SK-N-MC (cell line): Measurements from ENCODE around the gene STON2.

Experiments
- DNase-seq: peaks from one replicate; pipeline ENCODE4 v3.0.0-alpha.2; 2011; ENCODE audit warnings: low read depth, low spot score
- H3K27ac ChIP-seq: fragments of 200-600 bp; sonication (generic); 2 replicates; pipeline ENCODE4 v1.5.1; 2016; ENCODE audit warnings: mixed run types
- H3K36me3 ChIP-seq: fragments of 200-600 bp; sonication (generic); 2 replicates; pipeline ENCODE4 v1.6.1; 2017; ENCODE audit warnings: antibody characterized with exemption, low read length, mixed read lengths; ENCODE audit not compliant: insufficient read depth
- H3K4me3 ChIP-seq: fragments of 200-600 bp; sonication (generic); 2 replicates; pipeline ENCODE4 v1.5.1; 2016
- H3K9ac ChIP-seq: fragments of 200-600 bp; sonication (generic); 2 replicates; pipeline ENCODE4 v1.8.0; 2017; ENCODE audit warnings: mixed run types, mixed read lengths; ENCODE audit not compliant: insufficient read length
- H3K9me3 ChIP-seq: fragments of 200-600 bp; sonication (generic); 2 replicates; pipeline ENCODE4 v1.6.1; 2017; ENCODE audit warnings: low read depth, mild to moderate bottlenecking, antibody characterized with exemption, low read length, moderate library complexity, mixed read lengths
- EZH2 ChIP-seq: fragments of 200-600 bp; sonication (generic); IDR thresholded peaks from one replicate; pipeline ENCODE4 v1.6.1; 2017; ENCODE audit warnings: antibody characterized with exemption
- FOXP2 ChIP-seq: optimal IDR thresholded peaks from 2 replicates; pipeline ENCODE3; 2011; ENCODE audit warnings: mild to moderate bottlenecking, moderate library complexity; ENCODE audit not compliant: insufficient read depth; ENCODE audit errors: extremely low read length, control extremely low read depth
- POLR2AphosphoS5 ChIP-seq: IDR thresholded peaks from 2 replicates; pipeline ENCODE4 v1.6.1; 2012; ENCODE audit warnings: mild to moderate bottlenecking, low read depth, low read length, borderline replicate concordance

The STON2 gene

DNA sequence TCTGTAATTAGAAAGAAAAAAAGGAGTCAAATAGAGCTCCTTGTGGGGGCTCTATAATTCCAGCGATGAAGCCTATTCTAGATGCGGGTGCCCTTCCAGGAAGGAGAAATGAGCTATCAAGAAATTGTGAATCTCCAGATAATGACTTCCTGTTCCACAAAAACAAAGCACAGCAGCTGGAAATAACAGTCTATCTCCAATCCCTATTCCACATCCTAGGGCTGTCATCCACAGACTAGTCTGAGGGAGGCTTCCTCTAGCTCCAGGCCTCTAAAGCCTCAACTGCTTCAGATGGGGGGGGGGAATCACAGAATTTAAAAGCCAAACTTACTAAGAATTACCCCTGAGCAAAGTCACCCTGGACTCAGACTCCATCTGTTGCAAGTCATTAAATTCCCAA, 102.0 kb downstream of the STON2 start:
- H3K27ac ChIP-seq = no peak overlapping the region
- H3K4me3 ChIP-seq = no peak overlapping the region
- DNase-seq = no peak
- no peaks in the 10 kb centered on the region for H3K9me3 ChIP-seq
- H3K36me3 ChIP-seq = no peaks in the 10 kb centered on the region
- H3K9ac ChIP-seq = no peak overlapping the region
- TF ChIP-seq FOXP2 = no peak
- no peak for TF ChIP-seq POLR2AphosphoS5
- TF ChIP-seq EZH2 = no peak

DNA sequence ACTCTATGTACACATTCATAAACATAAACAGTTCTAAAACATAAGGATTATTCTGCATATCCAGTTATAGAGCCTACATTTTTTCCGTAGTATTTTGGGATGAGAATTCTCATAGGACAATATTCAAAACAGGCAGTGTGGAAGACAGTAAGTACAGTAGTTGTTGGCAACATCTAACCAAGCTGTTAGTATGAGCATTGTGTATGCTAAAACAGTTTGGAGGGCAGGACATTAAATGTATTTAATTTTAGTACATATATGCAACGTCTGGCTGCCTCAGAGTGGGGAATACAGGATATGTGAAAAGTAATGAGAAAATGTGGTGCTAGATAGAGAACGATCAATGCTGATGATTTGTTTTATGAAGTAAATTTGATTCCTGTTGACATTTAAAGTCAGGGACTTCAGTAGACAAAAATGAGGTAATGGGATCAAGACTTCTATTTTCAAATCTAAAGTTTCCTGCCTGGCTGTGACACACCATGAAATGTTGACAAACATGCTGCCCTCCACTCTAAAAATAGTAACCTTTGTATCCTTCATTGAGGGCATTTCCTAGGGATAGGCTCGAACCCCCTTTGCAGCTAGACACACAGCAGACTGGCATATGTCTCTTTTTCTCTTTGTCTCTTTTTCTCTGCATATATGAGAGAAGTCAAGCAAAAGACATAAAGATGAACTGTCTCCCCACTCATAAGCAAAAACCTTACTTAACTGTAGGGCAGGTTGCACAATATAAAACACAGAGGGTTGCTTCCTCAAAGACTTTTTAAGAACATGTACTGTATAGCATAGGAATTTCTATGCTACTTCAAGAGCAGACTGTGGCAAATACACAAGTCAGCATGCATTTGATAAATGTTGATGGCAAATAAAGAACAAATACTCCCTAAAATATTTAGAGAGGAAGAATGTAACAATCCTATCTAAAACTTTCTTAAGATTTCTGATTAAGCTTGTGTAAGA, 103.9 kb downstream of the STON2 start:
- DNase-seq = no peak
- no peaks in the 10 kb centered on the region for H3K36me3 ChIP-seq
- no peak overlapping the region for H3K27ac ChIP-seq
- H3K9ac ChIP-seq = no peak overlapping the region
- TF ChIP-seq POLR2AphosphoS5 = no peak
- H3K9me3 ChIP-seq = no peaks in the 10 kb centered on the region
- H3K4me3 ChIP-seq = no peak overlapping the region

DNA sequence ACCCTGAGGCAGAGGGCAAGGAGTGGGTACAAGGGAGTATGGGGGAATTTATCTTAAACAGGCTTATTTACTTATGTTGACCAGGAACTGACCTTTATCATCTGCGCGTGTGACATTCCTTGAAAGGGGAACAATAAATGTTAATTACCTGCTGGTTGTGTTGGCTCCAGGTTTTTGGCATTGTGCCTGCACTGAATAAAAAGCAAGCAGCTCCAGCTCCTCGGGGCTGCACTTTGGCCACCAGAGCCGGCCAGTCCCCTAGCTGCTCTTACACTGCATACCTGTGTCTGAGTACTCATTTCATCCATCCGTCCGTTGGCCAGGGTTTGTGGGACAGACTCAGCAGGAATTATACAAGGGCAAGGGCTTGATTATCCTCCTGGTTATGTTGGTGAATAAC, 110.6 kb downstream of the STON2 start:
- H3K27ac ChIP-seq = no peak overlapping the region
- no peak for TF ChIP-seq POLR2AphosphoS5
- no peak for TF ChIP-seq EZH2
- no peak for TF ChIP-seq FOXP2
- no peak for DNase-seq
- H3K9ac ChIP-seq = no peak overlapping the region
- H3K9me3 ChIP-seq = no peaks in the 10 kb centered on the region
- no peaks in the 10 kb centered on the region for H3K36me3 ChIP-seq
- H3K4me3 ChIP-seq = no peak overlapping the region

DNA sequence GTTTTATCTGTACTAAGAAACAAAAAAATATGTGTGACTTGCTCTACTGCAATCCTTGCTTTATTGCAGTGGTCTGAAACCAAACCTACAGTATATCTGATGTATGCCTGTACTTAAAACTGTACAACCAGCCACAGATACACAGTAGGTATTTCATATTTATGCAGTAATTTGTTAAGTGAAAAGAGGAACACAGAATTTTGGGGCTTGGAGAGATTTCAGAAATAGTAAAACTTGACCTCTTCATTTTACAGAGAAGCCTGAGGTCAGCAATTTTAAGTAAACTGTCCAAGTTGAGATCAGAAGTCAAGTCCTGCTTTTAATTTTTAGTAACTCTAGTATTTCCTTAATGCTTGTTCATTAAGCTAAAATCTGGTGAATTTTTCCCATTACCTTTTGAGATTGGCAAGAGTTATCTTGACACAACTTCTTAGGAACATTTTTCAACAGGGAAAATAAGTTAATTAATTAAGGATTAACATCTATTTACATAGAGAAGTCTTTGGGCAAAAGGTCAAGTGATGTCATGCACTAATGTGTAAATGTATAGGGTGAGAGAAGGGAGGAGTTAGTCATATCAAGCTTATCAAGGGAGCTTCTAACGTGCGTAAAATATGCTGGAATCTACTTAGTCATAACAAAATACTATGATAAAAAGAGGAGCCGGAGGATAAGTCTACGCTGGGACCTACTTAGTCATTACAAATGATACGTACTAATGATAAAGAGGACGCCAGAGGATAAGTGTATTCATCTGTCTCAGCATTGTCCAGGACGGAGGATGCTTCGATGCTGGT, 113.4 kb downstream of the STON2 start:
- no peak overlapping the region for H3K27ac ChIP-seq
- H3K9ac ChIP-seq = no peak overlapping the region
- no peak for TF ChIP-seq POLR2AphosphoS5
- no peak for TF ChIP-seq FOXP2
- TF ChIP-seq EZH2 = no peak
- no peaks in the 10 kb centered on the region for H3K36me3 ChIP-seq
- no peaks in the 10 kb centered on the region for H3K9me3 ChIP-seq
- no peak for DNase-seq
- no peak overlapping the region for H3K4me3 ChIP-seq

DNA sequence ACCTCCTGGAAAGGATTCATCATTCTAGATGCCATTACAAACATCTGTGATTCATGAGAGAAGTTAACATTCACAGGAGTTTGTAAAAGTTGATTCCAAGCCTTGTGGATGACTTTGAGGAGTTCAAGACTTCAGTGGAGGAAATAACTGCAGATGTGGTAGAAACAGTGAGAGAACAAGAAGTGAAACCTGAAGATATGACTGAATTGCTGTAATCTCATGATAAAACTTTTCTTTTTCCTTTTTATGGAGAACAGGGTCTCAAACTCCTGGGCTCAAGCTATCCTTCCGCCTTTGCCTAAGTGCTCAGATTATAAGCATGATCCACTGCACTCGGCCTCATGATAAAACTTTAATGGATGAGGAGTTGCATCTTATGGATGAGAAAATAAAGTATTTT, 114.9 kb downstream of the STON2 start:
- DNase-seq = no peak
- Histone ChIP-seq H3K27ac (no peak overlapping the region), H3K9ac (no peak overlapping the region), H3K9me3 (no peaks in the 10 kb centered on the region), H3K4me3 (no peak overlapping the region), H3K36me3 (no peaks in the 10 kb centered on the region)
- TF ChIP-seq POLR2AphosphoS5 (no peak), EZH2 (no peak), FOXP2 (no peak)

DNA sequence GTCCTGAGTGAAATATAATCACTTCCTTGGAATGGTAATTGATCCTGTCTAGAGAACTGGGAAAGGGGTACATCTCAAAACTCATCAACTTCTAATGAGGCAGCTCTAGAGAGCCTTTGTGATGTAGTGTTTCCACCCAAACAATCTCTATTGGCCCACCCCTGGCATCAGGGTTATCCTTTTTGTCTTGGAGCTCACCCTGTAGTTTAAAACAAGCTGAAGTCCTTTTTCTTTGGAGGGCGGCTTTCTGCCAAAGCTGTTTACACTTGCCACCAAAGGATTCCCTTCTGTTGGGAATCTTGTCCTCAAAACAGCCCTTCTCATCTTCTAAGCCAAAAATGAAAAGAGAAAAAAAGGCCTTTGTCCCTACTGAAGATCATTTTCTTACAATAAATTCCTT, 118.8 kb downstream of the STON2 start:
- H3K36me3 ChIP-seq = no peaks in the 10 kb centered on the region
- no peaks in the 10 kb centered on the region for H3K9me3 ChIP-seq
- H3K4me3 ChIP-seq = no peak overlapping the region
- TF ChIP-seq EZH2 (no peak), POLR2AphosphoS5 (no peak), FOXP2 (no peak)
- DNase-seq = no peak
- no peak overlapping the region for H3K27ac ChIP-seq
- H3K9ac ChIP-seq = no peak overlapping the region

DNA sequence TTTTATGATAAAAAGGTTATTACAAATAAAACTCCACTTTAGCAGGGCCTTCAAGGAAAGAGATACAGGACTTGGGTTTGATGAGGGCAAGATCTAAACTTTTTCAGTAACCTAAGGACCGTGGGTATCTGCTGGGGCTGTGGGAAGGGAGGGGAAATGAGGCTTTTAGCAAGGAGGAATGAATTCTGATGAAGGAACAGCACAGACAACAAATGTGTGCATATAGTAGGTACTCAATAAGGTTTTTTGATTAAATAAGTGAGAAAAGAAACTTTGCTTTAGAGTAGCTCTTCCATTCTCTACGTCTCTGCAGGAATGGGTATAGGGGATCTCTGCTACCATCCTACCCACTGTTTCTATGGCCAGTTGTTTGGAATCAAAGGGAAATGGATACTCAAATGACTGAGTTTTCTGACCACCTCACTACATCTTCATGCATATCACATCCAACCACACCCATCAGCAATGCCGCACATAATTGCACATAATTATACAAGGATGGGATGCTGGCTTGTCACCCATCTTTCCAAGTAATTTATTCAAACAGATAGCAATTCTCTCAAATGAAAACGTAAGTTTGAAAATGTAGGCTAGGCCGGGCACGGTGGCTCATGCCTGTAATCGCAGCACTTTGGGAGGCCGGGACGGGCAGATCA, 119.9 kb downstream of the STON2 start:
- DNase-seq = no peak
- H3K9me3 ChIP-seq = no peaks in the 10 kb centered on the region
- H3K4me3 ChIP-seq = no peak overlapping the region
- H3K9ac ChIP-seq = no peak overlapping the region
- H3K36me3 ChIP-seq = no peaks in the 10 kb centered on the region
- H3K27ac ChIP-seq = no peak overlapping the region
- TF ChIP-seq FOXP2 = no peak
- no peak for TF ChIP-seq EZH2
- TF ChIP-seq POLR2AphosphoS5 = no peak

DNA sequence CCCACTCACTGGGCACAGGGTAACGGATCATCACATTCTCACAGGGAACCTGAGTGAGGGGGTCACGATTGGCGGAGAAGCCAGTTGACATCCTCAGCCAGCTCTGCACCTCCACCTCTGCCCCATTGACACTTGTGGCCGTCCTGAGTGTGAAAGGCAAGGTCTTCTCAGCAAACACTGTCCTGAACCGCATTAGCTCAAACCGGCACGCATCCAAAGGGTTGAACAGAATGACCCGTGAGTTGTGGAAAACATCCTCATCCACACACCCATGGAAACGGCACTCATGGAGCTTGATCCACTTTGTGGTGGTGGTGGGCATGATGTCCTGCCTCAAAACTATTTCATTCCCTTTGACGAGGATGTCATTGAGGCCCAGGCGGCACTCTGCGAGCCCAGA, 123.0 kb downstream of the STON2 start:
- TF ChIP-seq POLR2AphosphoS5 (no peak), EZH2 (no peak), FOXP2 (no peak)
- Histone ChIP-seq H3K4me3 (no peak overlapping the region), H3K27ac (no peak overlapping the region), H3K9me3 (no peaks in the 10 kb centered on the region), H3K36me3 (no peaks in the 10 kb centered on the region), H3K9ac (no peak overlapping the region)
- no peak for DNase-seq
